Adrenal gland (tissue), 12 donors: ENCODE results near the gene ISX. TPM values are rescaled to one million over a fixed set of nuclear protein-coding genes. Genes with fewer than 3 reads are reported as not detected.

ENCODE experiments used
- DNase-seq, 7 donors: peaks; one replicate each; pipeline ENCODE4 v3.0.0-alpha.2; 2019 to 2020
- H3K27ac ChIP-seq, 5 donors: fragments of 200-600 bp; sonication (generic) in 4 of 5; 1 replicate in 3 of 5; 2 replicates in 2 of 5; pipeline versions ENCODE4 v1.5.1 to v1.8.0; 2016 to 2020; ENCODE audit warnings: mild to moderate bottlenecking in 1 of 5
- H3K27me3 ChIP-seq: fragments of 200-600 bp; 2 replicates; pipeline ENCODE4 v1.8.0; 2021
- H3K36me3 ChIP-seq, 2 donors: fragments of 200-600 bp; replicated peaks in 1 of 2; 1 replicate in 1 of 2; 2 replicates in 1 of 2; pipeline versions ENCODE4 v1.5.1 to v1.8.0; 2018 to 2022
- H3K4me1 ChIP-seq, 2 donors: fragments of 200-600 bp; replicated peaks in 1 of 2; 1 replicate in 1 of 2; 2 replicates in 1 of 2; pipeline versions ENCODE4 v1.5.1 to v1.8.0; 2018 to 2021
- H3K4me3 ChIP-seq, 4 donors: fragments of 200-600 bp; sonication (generic) in 3 of 4; one replicate each; pipeline ENCODE4 v1.5.1; 2016 to 2018
- H3K9me3 ChIP-seq, 3 donors: fragments of 200-600 bp; sonication (generic) in 1 of 3; replicated peaks in 1 of 3; 1 replicate in 2 of 3; 2 replicates in 1 of 3; pipeline versions ENCODE4 v1.5.1 to v1.8.0; 2016 to 2021
- POLR2A ChIP-seq, 2 donors: fragments of 450-650 bp; IDR thresholded peaks; one replicate each; pipeline ENCODE4 v1.6.1; 2017; ENCODE audit warnings: antibody characterized with exemption in 2 of 2, mild to moderate bottlenecking in 2 of 2, moderate library complexity in 1 of 2
- WGBS, 4 donors: extraction: QIAGEN DNeasy Blood & Tissue Kit in 2 of 4; methylation state at CpG; one replicate each; pipeline versions ENCODE4 v1.1.5 to v1.1.7; 2013 to 2017; 5-methylcytosine and 5-hydroxymethylcytosine counted together
- intact Hi-C, 2 donors: fragments of 100-400 bp; cut with DNase I; formaldehyde crosslinking; loops; one replicate each; pipeline versions ENCODE4 v1.14.1 to v1.15.0; 2022 to 2023
- polyA plus RNA-seq, 3 donors: library from polyadenylated mRNA; stranded (reverse); fragments of 200-250 nt in 2 of 3; fragments of 350-450 nt in 1 of 3; fragmentation: Illumina TruSeq in 1 of 3; extraction: RNeasy Lipid Tissue Mini Kit (QIAGEN cat#74804) in 1 of 3; gene quantifications; one replicate each; pipeline ENCODE4 v1.2.3, GENCODE V29; 2013 to 2014
- total RNA-seq, 9 donors: library from RNA; depleted of rRNA in 4 of 9; stranded (reverse); fragments of >200 nt in 4 of 9; fragments of 120-200 nt in 1 of 9; fragmentation: NEBNext Ultra II Directional in 1 of 9; extraction: Animal tissue kit (Norgen Biotek cat#: 25700) in 1 of 9; gene quantifications; one replicate each; pipeline versions ENCODE4 v1.1.0 to v1.2.4, GENCODE V29; 2013 to 2023
- TF ChIP-seq, protein P1 (sequence below), 6 experiments: fragments of 450-650 bp in 4 of 6; fragments of 200-600 bp in 2 of 6; sonication (generic) in 1 of 6; IDR thresholded peaks; 1 replicate in 5 of 6; 2 replicates in 1 of 6; pipeline versions ENCODE4 v1.5.1 to v1.8.0; 2016 to 2021; ENCODE audit warnings: antibody characterized with exemption in 6 of 6, mild to moderate bottlenecking in 2 of 6, moderate library complexity in 1 of 6
- donor health status: healthy with polysubstance abuse.
- donor health status: Bipolar disorder and iron deficiency.
- donor health status: DM: yes; HTN: yes; CAD: no.
- donor health status: DM: no; HTN: no; CAD: no.
- donor health status: DM: no; HTN: no; CAD: no.
- donor health status: DM: yes; HTN: yes; CAD: no.

ISX gene
- total and polyA plus RNA-seq, 12 donors = 0.08 TPM; not detected in 11

- Histone ChIP-seq H3K9me3 (no peaks in the 10 kb centered on the region), H3K27ac (no peak overlapping the region), H3K27me3 (no peaks in the 10 kb centered on the region), H3K36me3 (no peaks in the 10 kb centered on the region), H3K4me3 (no peak overlapping the region), H3K4me1 (no peaks in the 10 kb centered on the region)
- no peak for DNase-seq
- TF ChIP-seq POLR2A (IDR thresholded peaks at IDR 0.05) = no peak
- TF ChIP-seq, protein P1, sequence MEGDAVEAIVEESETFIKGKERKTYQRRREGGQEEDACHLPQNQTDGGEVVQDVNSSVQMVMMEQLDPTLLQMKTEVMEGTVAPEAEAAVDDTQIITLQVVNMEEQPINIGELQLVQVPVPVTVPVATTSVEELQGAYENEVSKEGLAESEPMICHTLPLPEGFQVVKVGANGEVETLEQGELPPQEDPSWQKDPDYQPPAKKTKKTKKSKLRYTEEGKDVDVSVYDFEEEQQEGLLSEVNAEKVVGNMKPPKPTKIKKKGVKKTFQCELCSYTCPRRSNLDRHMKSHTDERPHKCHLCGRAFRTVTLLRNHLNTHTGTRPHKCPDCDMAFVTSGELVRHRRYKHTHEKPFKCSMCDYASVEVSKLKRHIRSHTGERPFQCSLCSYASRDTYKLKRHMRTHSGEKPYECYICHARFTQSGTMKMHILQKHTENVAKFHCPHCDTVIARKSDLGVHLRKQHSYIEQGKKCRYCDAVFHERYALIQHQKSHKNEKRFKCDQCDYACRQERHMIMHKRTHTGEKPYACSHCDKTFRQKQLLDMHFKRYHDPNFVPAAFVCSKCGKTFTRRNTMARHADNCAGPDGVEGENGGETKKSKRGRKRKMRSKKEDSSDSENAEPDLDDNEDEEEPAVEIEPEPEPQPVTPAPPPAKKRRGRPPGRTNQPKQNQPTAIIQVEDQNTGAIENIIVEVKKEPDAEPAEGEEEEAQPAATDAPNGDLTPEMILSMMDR (IDR thresholded peaks at IDR 0.05) = no peak
- intact Hi-C loops = no loop called here
- WGBS, 4 donors = 43 to 63% (median 50%) methylated on average over 3 of the region's 3 CpGs
Measured at GRCh38 chr22:35124691-35125219, 58.8 kb downstream of the ISX start.

DNA sequence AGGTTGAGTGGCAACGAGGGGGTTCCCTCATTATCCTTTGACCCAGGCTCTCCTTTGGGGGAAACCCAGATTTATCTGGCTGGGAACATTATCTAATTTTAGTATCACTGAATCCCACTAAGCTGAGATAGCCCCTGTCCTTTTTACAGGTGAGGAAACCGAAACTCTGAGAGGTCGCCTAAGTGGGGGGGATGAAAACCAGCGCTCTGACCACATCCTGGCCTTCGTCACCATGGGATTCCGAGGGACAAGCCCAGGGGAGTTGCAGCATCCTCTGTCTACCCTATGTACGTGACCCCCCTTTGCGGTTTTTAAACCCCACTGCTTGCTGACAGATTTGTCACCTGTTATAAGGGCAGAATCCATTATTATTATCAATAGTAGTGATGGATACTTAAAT is 61.0 kb downstream of the ISX start:
- Histone ChIP-seq H3K4me1 (no peaks in the 10 kb centered on the region), H3K27ac (no peak overlapping the region), H3K9me3 (no peaks in the 10 kb centered on the region), H3K4me3 (no peak overlapping the region), H3K27me3 (no peaks in the 10 kb centered on the region), H3K36me3 (no peaks in the 10 kb centered on the region)
- TF ChIP-seq, protein P1 (IDR thresholded peaks at IDR 0.05) = no peak
- no peak for TF ChIP-seq POLR2A (IDR thresholded peaks at IDR 0.05)
- intact Hi-C loops = no loop called here
- no peak for DNase-seq
- WGBS, 4 donors = 65 to 80% (median 70%) methylated on average over 8 of the region's 8 CpGs

- H3K4me1 ChIP-seq = no peaks in the 10 kb centered on the region
- no peak overlapping the region for H3K27ac ChIP-seq
- WGBS, 4 donors = 55 to 79% (median 69%) methylated on average over 3 of the region's 3 CpGs
- no peak overlapping the region for H3K4me3 ChIP-seq
- H3K27me3 ChIP-seq = no peaks in the 10 kb centered on the region
- H3K9me3 ChIP-seq = no peaks in the 10 kb centered on the region
- TF ChIP-seq, protein P1 (IDR thresholded peaks at IDR 0.05) = no peak
- no peak for TF ChIP-seq POLR2A (IDR thresholded peaks at IDR 0.05)
- no peak for DNase-seq
- no peaks in the 10 kb centered on the region for H3K36me3 ChIP-seq
- intact Hi-C loops = no loop called here
Measured at GRCh38 chr22:35128637-35129036, 62.7 kb downstream of the ISX start.

DNA sequence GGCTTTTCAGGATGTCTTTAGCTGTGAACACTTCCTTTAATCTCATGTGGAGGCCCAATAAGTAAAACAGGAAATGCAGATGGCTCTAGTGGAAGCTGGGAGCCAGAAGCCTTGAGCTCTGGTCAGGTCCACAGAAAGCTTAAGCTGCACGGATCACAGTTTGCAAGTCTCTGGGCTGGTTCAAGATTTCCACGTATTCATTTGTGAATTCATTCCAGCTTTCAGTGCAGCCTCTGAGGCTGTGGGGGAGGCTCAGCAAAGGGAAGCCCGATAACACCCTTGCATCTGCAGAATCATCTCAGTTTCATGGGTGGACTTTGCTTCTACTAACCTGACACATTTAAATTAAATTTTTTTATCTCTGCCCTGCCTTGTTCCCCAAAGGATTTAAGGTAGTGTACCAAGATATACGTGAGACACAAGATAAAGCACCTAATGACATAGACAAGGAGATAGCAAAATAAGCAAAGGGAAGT is 65.6 kb downstream of the ISX start:
- no peak for DNase-seq
- 30 to 46% (median 34%) methylated on average over 4 of the region's 4 CpGs for WGBS, 4 donors
- no peak for TF ChIP-seq POLR2A (IDR thresholded peaks at IDR 0.05)
- TF ChIP-seq, protein P1 (IDR thresholded peaks at IDR 0.05) = no peak
- H3K36me3 ChIP-seq = no peaks in the 10 kb centered on the region
- no peaks in the 10 kb centered on the region for H3K27me3 ChIP-seq
- intact Hi-C loops = no loop called here
- no peaks in the 10 kb centered on the region for H3K9me3 ChIP-seq
- no peaks in the 10 kb centered on the region for H3K4me1 ChIP-seq
- no peak overlapping the region for H3K27ac ChIP-seq
- H3K4me3 ChIP-seq = no peak overlapping the region
